Epithelial cell of esophagus (primary cell): ENCODE results near the gene DNAH8.

ENCODE experiments used
- DNase-seq: peaks from one replicate; pipeline ENCODE4 v3.0.0; 2010; ENCODE audit warnings: low read depth
- H3K4me3 ChIP-seq: 2 replicates; pipeline ENCODE4 v1.5.1; 2011; ENCODE audit warnings: mild to moderate bottlenecking, low read length, control low read depth
- TF ChIP-seq, protein P1 (sequence below): IDR thresholded peaks from 2 replicates; pipeline ENCODE4 v1.5.1; 2011; ENCODE audit warnings: low read depth, mild to moderate bottlenecking, low read length, control low read depth, inconsistent platforms; ENCODE audit not compliant: insufficient read depth; ENCODE audit errors: missing control alignments

DNAH8 gene

DNA sequence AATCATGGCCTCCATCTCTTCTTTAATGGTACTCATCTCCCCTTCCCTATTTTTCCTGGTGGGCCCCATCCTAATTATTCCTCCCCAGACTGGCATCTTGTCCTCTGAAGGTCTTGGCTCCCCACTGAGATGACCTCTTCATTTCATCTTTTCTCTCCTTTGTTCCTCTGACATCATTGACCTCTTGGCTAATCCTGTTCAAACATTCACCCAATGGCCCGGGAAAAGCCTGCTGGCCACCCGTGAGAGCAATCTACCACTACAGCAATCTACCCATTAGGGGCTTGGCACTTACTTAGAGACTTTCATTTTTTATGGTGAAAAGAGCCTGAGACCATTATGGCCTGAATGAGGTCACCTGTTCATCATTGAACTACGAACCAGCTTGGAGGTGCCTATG lies 130.8 kb downstream of the DNAH8 start:
- H3K4me3 ChIP-seq = no peak overlapping the region
- TF ChIP-seq, protein P1, sequence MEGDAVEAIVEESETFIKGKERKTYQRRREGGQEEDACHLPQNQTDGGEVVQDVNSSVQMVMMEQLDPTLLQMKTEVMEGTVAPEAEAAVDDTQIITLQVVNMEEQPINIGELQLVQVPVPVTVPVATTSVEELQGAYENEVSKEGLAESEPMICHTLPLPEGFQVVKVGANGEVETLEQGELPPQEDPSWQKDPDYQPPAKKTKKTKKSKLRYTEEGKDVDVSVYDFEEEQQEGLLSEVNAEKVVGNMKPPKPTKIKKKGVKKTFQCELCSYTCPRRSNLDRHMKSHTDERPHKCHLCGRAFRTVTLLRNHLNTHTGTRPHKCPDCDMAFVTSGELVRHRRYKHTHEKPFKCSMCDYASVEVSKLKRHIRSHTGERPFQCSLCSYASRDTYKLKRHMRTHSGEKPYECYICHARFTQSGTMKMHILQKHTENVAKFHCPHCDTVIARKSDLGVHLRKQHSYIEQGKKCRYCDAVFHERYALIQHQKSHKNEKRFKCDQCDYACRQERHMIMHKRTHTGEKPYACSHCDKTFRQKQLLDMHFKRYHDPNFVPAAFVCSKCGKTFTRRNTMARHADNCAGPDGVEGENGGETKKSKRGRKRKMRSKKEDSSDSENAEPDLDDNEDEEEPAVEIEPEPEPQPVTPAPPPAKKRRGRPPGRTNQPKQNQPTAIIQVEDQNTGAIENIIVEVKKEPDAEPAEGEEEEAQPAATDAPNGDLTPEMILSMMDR = no peak
- no peak for DNase-seq

DNA sequence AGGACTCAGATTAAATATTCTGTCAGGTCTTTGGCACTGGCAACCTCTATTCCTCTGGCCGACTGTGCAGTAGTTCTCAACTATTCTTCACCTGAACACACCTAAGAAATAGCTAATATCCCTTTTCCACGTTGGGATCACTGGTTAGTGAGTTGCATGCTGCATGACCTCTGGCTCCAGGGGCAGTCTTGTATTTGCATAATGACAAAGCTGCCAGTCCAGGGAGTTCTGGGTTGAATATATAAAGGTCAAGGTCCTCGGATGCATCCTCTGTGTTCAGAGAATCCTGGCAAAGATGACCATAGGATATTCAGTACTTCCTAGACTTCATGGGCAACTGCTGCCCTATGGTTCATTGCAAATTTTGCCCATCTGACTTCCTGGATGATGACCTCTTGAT lies 131.2 kb downstream of the DNAH8 start:
- no peak overlapping the region for H3K4me3 ChIP-seq
- DNase-seq = no peak
- TF ChIP-seq, protein P1 = no peak

DNA sequence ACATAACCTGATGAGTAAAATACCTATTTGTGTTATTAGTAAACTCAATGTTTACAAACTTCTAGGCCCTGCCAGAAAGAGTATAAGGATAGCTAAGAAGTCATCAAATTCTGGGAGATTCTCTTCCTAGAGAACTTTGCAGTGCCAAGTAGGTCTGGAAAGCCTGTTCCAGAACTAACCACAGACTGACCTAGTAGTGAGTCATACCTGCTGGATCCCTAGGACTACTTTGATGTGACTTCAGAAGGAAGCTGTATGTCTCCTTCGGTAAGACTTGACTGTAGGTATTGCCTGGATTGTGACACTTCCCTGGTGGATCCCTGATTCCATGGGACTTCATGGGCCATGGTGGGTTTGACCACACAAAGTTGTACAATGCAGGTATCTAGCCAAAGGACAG lies 131.7 kb downstream of the DNAH8 start:
- TF ChIP-seq, protein P1 = no peak
- no peak overlapping the region for H3K4me3 ChIP-seq
- peak; percentile 76 for DNase-seq

DNA sequence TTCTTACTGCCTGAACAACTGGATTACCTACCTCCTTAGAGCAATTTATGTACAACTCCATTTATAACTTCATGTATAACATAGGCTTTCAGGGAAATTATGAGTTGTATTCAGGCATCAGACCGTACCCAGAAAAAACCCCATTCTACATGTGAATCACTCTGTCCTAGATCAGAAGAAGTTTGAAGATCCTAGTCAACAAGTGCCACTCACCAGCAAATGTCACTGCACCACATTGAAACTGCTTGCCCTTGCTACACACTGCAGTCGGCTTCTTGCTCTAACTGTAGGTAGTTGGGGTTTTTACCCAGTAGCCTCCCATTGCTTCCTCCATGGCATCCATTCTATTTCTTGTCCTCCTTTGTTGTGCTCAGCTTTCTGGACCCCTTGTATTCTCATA lies 132.4 kb downstream of the DNAH8 start:
- DNase-seq = no peak
- TF ChIP-seq, protein P1 = no peak

DNA sequence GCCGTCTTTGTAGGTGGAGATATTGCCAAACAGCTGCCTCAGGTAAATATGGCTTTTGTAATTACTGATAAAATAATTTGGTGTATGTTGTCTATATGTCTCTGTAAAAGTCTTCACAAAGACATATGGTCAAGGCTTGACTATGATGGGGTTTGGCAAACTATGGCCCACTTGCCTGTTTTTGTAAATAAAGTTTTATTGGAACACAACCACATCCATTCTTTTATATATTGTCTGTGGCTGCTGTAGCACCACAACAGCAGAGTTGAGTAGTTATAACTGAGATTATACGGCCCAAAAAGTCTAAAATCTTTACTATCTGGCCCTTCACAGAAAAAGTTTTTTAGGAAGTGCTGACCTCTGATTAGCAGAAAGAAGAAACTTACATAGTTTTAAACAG lies 133.6 kb downstream of the DNAH8 start:
- TF ChIP-seq, protein P1 = no peak
- no peak for DNase-seq
- no peak overlapping the region for H3K4me3 ChIP-seq

More for the DNA sequence above, 132.4 kb downstream of the DNAH8 start:
- H3K4me3 ChIP-seq = no peak overlapping the region

DNA sequence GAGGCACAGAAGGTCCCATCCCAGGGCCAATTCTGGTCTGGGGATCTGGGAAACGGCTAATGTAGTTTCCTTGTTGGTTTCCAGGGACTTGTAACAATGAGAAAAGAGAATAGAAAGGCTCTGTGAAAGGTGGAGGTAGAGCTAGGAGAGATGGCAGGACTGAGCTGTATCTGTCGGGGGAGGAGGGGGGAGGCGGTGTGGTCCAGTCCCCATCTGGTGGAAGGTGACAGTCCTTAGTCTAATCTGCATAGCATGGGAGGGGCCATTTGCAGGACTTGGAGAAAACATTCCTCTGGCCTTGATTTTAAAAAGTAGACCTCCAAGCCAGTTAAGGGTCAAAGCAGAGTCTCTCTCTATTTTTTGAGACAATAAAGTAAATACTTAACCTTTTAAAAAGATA lies 137.1 kb downstream of the DNAH8 start:
- H3K4me3 ChIP-seq = no peak overlapping the region
- DNase-seq = no peak
- TF ChIP-seq, protein P1 = no peak

DNA sequence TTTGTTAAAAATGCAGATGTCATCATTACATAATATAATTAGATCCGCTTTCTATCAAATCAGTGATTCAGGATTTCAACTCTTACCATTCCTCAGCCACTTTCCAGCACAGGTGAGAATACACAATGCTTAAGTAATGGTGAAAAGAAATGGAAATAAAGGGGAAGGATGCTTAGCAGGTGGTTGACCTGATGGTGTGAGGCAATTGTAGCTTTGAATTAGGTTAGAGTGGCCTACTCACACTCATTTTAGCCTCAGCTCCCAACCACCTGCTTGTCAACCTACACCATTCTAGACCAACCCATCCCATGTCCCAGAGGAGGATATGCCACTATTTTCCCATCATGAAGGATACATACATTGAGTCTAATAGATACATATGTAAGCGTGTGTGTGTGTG lies 138.1 kb downstream of the DNAH8 start:
- DNase-seq = no peak
- TF ChIP-seq, protein P1 = no peak
- no peak overlapping the region for H3K4me3 ChIP-seq
